ENCODE results near the gene LRCH2. TPM values are rescaled to one million over a fixed set of nuclear protein-coding genes. Genes with fewer than 3 reads are reported as not detected.
"Not testable (repeated sequence)": the region's sequence is repeated elsewhere in the genome, so short reads cannot be mapped to it uniquely, and the experiment has no call there.

LRCH2 gene
- total RNA-seq, 1 donor from 2014 or later = 1.4 TPM

DNA sequence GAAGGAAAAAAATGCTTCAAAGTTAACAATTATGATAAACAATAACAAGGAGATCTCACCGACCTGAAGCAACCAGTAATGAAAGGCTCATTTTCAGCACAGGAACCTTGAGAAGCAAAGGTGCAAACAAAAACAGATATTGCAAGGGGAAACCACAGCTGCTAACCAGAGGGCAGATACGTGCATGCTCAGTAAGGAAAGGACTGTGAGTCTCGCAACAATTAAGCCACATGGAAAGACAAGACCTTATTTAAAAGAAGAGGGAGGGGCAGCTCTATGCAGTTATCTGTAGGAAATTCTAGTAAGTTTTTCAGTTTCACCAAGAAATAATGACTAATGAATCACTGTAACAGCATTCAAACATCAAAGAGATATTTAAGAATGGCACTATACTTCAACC, 19.3 kb downstream of the LRCH2 start:
- DNase-seq (ENCODE audit: missing footprints) = no peak
- intact Hi-C loops (cut with DNase I) = no loop called here
- ATAC-seq = no peak

DNA sequence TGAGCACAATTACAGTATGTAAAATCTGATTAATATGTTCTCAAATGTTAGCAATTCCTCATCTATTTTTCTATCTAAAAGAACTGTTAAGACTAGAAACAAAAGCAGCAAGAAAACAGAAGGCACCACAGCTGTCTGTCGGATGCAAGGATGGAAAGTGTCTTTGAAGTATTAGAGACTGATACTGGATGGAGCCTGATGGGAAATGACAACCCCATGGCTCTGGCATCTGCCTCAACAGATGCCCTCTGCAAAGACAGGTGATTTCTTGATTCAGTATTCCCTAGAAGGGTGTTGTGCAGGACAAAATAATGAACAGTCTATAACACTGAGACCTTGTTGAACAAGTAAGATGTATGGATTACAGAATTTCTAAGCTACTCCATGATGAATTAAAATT, 19.7 kb downstream of the LRCH2 start:
- ATAC-seq = no peak
- no peak for DNase-seq (ENCODE audit: missing footprints)
- intact Hi-C loops (cut with DNase I) = no loop called here

GRCh38 chrX:115209547-115209946, 24.3 kb downstream of the LRCH2 start:
- intact Hi-C loops (cut with DNase I); ATAC-seq; DNase-seq (ENCODE audit: missing footprints): not testable (repeated sequence)

DNA sequence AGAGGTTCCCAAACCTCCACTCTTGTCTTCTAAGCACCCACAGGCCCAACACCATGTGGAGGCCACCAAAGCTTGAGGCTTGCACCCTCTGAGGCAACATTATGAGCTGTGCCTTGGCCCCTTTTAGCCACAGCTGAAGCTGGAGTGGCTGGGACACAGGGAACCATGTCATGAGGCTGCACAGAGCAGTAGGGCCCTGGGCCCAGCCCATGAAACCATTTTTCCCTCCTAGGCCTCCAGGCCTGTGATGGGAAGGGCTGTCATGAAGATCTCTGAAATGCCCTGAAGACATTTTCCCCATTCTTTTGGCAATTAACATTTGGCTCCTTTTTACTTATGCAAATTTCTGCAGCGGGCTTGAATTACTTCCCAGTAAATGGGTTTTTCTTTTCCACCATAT, 29.9 kb downstream of the LRCH2 start:
- intact Hi-C loops (cut with DNase I) = no loop called here
- DNase-seq (ENCODE audit: missing footprints) (no peak), ATAC-seq (no peak)

- intact Hi-C loops (cut with DNase I) = no loop called here
- DNase-seq (ENCODE audit: missing footprints) = no peak
Measured at GRCh38 chrX:115192244-115192700, 41.6 kb downstream of the LRCH2 start.

DNA sequence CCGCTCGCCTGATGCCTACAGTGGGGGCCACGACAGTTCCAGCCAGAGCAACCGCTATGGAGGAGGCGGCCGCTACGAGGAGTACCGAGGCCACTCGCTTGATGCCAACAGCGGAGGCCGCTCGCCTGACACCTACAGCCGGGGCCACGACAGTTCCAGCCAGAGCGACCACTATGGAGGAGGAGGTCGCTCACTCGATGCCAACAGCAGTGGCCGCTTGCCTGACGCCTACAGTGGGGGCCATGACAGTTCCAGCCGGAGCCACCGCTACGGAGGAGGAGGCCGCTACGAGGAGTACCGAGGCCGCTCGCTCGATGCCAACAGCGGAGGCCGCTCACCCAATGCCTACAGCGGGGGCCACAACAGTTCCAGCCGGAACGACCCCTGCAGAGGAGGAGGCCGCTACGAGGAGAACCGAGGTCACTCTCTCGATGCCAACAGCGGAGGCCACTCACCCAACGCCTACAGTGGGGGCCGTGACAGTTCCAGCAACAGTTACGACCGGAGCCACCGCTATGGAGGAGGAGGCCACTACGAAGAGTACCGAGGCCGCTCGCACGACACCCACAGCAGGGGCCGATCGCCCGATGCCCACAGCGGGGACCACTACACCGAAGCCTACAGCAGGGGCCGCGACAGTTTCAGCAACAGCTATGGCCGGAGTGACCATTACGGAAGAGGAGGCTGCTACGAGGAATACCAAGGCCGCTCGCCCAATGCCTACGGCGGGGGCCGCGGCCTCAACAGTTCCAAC, 42.2 kb downstream of the LRCH2 start:
- DNase-seq (ENCODE audit: missing footprints) = peak; percentile 50
- intact Hi-C loops (cut with DNase I) = no loop called here

More at GRCh38 chrX:115192244-115192700, 41.6 kb downstream of the LRCH2 start:
- no peak for ATAC-seq

DNA sequence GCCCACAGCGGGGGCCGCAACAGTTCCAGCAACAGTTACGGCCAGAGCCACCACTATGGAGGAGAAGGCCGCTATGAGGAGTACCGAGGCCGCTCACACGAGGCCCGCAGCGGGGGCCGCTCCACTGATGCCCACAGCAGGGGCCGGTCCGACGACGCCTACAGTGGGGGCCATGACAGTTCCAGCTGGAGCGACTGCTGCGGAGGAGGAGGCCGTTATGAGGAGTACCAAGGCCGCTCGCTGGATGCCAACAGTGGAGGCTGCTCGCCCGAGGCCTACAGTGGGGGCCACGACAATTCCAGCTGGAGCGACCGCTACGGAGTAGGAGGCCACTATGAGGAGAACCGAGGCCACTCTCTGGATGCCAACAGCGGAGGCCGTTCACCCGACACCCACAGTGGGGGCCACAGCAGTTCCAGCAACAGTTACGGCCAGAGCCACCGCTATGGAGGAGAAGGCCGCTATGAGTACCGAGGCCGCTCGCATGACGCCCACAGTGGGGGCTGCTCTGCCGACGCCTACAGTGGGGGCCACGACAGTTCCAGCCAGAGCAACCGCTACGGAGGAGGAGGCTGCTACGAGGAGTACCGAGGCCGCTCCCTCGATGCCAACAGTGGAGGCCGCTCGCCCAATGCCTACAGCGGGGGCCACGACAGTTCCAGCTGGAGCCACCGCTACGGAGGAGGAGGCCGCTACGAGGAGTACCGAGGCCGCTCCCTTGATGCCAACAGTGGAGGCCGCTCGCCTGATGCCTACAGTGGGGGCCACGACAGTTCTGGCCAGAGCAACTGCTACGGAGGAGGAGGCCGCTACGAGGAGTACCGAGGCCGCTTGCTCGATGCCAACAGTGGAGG, 43.0 kb downstream of the LRCH2 start:
- DNase-seq (ENCODE audit: missing footprints) = no peak
- intact Hi-C loops (cut with DNase I) = no loop called here
- no peak for ATAC-seq

More for the DNA sequence above, 42.2 kb downstream of the LRCH2 start:
- ATAC-seq = no peak

DNA sequence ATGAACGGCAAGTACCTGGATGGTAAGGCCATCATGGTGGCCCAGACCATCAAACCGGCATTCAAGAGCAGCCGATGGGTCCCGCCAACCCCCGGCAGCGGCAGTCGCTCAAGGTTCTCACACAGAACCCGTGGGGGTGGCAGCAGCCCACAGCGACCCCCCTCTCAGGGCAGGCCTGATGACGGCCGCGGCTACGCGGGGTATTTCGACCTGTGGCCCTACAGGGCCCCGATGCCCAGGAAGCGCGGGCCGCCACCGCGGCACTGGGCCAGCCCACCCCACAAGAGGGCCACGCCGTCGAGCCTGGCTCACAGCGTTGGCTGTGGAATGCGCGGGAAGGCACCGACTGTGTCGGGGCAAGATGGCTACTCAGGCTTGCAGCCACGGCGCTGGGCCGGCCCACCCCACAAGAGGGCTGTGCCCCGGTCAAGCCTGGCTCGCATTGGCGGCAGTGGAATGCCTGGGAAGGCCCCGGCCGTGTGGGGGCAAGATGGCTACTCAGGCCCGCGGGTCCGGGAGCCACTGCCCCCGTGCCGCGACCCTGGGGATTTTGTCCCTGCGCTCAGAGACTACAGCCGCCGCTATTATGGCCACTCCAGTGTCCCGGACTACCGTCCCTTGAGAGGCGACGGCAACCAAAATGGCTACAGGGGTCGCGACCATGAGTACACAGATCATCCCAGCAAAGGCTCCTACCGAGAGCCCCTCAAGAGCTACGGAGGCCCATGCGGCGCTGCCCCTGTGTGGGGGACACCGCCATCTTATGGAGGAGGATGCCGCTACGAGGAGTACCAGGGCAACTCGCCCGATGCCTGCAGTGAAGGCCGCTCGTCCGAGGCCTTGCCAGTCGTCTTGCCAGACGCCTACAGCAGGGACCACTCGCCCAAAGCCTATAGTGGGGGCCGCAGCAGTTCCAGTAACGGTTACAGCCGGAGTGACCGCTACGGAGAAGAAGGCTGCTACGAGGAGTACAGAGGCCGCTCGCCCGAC, 44.0 kb downstream of the LRCH2 start:
- intact Hi-C loops (cut with DNase I) = no loop called here
- ATAC-seq (no peak), DNase-seq (ENCODE audit: missing footprints) (no peak)

DNA sequence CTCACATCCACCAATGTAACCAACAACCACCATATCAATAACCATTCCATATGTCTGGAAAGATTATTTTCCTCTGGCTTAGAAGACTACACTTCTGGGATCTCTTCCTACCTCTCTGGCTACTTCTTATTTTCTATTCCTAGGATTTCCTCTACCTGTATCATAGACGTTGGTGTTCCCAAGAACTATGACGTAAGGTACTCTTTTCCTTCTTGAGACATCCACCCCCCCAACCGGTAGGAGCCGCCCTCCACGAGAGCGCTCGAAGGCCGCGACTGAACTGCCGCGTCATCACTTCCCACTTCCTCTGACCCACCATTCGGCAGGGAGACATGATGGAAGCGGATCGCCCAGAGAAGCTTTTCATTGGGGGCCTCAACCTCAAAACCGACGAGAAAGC, 44.8 kb downstream of the LRCH2 start, which contains the start of gene RBMXL3:
RBMXL3 (plus strand) TSS at position 301 of the 400 bp plus-strand sequence; CDS start at position 333, 32 bp downstream.
- DNase-seq (ENCODE audit: missing footprints) (no peak), ATAC-seq (no peak)
- intact Hi-C loops (cut with DNase I) = no loop called here

- intact Hi-C loops (cut with DNase I) = no loop called here
- ATAC-seq = no peak
- DNase-seq (ENCODE audit: missing footprints) = no peak
Measured at GRCh38 chrX:115183980-115184379, 49.9 kb downstream of the LRCH2 start.

DNA sequence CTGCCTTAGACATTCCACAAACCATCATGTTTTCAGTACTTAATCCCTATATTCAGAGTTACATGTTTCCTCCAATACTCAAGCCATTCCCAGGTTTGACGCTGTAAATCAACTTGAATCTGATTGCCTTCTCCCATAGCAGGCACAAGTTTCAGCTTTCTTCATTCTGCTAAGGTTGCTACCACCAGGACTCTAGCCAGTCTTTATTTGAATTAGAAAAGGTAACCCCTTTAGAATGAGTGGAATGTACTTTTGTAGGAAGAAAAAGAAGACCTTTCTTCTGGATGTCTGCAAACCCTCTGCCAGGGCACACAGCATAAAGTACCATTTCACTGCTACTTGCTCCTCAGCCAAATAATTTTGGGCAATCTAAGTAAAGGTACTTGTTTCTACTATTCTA, 55.4 kb downstream of the LRCH2 start:
- no peak for ATAC-seq
- no peak for DNase-seq (ENCODE audit: missing footprints)
- intact Hi-C loops (cut with DNase I) = no loop called here

DNA sequence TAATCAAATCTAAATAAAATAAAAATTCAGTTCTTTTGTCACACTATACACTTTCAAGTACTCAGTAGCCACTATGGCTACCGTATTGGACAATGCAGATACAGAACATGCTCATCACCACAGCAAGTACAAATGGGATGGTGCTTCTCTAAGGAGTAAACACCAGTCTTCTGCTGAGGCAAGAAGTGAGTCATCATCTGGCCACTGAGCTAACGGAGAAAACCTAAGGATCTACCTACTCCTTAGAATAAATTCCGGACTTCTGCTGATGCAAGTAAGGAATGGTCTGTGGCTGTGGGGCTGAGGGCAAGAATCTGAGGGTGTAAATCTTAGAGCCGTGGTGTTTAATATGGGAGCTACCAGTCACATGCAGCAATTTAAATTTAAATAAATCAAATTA, 56.0 kb downstream of the LRCH2 start:
- ATAC-seq = no peak
- no peak for DNase-seq (ENCODE audit: missing footprints)
- intact Hi-C loops (cut with DNase I) = loop anchor here (1.0 kb wide), 1 partner anchor 9 kb away; no protein-coding TSS in a partner anchor

DNA sequence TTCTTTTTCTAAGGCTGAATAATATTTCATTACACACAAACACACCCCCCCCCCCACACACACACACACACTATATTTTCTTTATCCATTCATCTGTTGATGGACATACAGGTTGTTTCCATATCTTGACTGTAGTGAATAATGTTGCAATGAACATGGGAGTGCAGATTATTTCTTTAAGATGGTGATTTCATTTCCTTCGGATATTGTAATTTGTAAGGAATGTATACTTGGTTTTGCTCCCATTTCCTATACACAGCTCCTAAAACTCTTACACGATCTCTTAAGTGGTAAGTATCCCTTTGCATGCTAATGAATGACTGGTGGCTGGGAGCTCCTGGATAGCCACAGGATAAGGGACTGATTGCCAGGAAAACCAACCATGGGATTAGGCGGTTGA, 59.3 kb downstream of the LRCH2 start:
- no peak for ATAC-seq
- intact Hi-C loops (cut with DNase I) = no loop called here

DNA sequence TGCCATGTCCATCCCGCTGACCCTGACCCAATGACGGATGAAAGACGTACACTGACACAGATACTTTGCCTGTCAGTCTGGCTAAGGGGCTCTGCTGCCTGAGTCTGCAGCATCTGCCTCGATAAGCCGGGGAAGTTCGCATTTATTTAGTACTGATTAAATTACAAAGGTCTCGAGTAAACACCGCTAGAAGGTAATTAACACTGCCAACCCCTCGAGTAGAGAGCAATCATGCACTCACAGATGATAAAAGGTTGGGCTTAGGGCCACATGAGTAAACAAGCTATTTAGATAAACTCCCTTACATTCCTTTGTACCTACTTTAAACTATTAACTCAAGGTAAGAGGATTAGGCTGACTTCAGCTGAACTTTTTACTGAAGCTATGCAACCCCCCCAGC, 60.7 kb downstream of the LRCH2 start:
- DNase-seq (ENCODE audit: missing footprints) = no peak
- intact Hi-C loops (cut with DNase I) = no loop called here
- ATAC-seq = no peak

More for the DNA sequence above, 59.3 kb downstream of the LRCH2 start:
- no peak for DNase-seq (ENCODE audit: missing footprints)

DNA sequence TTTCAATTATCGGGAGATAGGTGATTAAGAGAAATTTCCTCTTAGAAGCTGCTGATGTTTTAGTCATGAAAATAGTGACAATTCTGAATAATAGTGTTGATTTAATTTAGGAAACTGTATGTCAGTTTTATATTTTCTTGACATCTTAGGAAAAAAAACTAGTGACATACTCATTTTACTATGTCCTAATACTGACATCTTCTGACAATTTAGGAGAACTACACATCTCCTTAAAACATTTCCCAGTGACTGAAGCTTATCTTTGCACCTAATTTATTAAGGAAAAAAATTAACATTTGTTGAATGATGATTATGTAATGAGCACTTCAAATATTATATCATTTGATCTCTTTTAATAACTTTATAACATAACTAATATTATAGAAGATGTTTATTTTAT, 86.7 kb downstream of the LRCH2 start:
- DNase-seq (ENCODE audit: missing footprints) (no peak), ATAC-seq (no peak)
- intact Hi-C loops (cut with DNase I) = loop anchor here (10.0 kb wide), 1 partner anchor 522 kb away; no protein-coding TSS in a partner anchor

DNA sequence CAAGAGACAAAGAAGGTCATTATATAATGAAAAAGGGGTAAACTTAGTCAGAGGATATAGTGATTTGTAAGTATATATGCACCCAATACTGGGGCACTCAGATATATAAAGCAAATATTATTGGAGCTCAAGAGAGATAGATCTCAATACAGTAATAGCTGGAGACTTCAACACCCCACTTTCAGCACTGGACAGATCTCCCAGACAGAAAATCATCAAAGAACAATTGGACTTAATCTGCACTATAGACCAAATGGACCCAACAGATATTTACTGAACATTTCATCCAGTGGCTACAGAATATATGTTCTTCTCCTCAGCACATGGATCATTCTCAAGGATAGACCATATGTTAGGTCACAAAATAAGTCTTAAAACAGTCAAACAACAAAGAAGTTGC, 91.8 kb downstream of the LRCH2 start:
- DNase-seq (ENCODE audit: missing footprints) (no peak), ATAC-seq (no peak)
- intact Hi-C loops (cut with DNase I) = loop anchor here (10.0 kb wide), 1 partner anchor 517 kb away; no protein-coding TSS in a partner anchor

- ATAC-seq (no peak), DNase-seq (ENCODE audit: missing footprints) (no peak)
- intact Hi-C loops (cut with DNase I) = no loop called here
Measured at GRCh38 chrX:115138040-115138439, 95.9 kb downstream of the LRCH2 start.

DNA sequence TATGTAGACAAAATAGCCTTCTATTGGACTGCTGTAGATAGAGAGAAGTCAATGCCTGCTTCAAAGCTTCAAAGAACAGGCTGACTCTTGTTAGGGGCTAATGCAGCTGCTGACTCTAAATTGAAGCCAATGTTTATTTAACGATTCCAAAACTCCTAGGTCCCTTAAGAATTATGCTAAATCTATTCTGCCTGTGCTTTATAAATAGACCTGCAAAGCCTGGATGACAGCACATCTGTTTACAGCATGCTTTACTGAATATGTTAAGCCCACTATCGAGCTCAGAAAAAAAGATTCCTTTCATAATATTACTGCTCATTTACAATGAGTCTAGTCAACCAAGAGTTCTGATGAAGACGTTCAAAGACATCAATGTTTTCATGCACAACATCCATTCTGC, 99.5 kb downstream of the LRCH2 start:
- intact Hi-C loops (cut with DNase I) = no loop called here
- DNase-seq (ENCODE audit: missing footprints) (no peak), ATAC-seq (no peak)

DNA sequence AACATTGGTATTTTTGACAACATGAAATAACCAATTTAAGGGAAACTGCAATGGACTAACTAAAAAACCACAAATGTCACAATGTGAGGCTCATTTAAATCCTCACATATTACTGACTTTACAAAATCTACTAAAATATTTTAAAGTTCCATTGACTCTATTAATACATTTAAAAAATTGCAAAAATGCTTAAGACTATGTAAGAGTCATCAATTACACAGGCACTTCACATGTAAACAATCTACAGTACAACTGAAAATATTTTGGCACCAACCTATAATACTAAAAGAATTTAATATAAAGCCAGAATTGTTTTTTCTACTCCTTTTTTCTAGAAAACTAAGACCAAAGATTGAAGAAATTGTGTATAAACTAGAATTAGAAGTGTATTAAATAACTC, 121.5 kb downstream of the LRCH2 start:
- DNase-seq (ENCODE audit: missing footprints) = no peak
- intact Hi-C loops (cut with DNase I) = no loop called here
- no peak for ATAC-seq
